GM21515 (cell line): Measurements from ENCODE around the gene WIPF1.
A peak's percentile ranks its signal among the peaks of the same experiment; 100 is the strongest.
"Not testable (repeated sequence)": the region's sequence is repeated elsewhere in the genome, so short reads cannot be mapped to it uniquely, and the experiment has no call there.

ENCODE experiments used
- ATAC-seq: cut with Tn5 transposase; IDR thresholded peaks from one replicate; pipeline ENCODE4 v1.9.1; 2021; ENCODE audit not compliant: unreplicated experiment

The WIPF1 gene

GRCh38 chr2:174575124-174575776 lies 22.4 kb downstream of the WIPF1 start:
- ATAC-seq: no peak

GRCh38 chr2:174574657-174575056 lies 22.9 kb downstream of the WIPF1 start:
- ATAC-seq: no peak

- ATAC-seq: no peak
These were observed 24.0 kb downstream of the WIPF1 start for GRCh38 chr2:174573621-174574081.

GRCh38 chr2:174572556-174572955 lies 25.0 kb downstream of the WIPF1 start:
- no peak for ATAC-seq

GRCh38 chr2:174571669-174572323 lies 25.8 kb downstream of the WIPF1 start:
- ATAC-seq: no peak

- ATAC-seq: no peak
These were observed 27.2 kb downstream of the WIPF1 start for GRCh38 chr2:174570318-174570958.

- ATAC-seq: no peak
These were observed 27.9 kb downstream of the WIPF1 start for GRCh38 chr2:174569678-174570077.

- ATAC-seq: no peak
These were observed 29.2 kb downstream of the WIPF1 start for GRCh38 chr2:174568425-174568824.

GRCh38 chr2:174566871-174567270 lies 30.7 kb downstream of the WIPF1 start:
- ATAC-seq: no peak

- no peak for ATAC-seq
These were observed 33.9 kb downstream of the WIPF1 start for GRCh38 chr2:174563530-174564282.

- ATAC-seq: no peak
These were observed 35.6 kb downstream of the WIPF1 start for GRCh38 chr2:174561972-174562370.

GRCh38 chr2:174561283-174561971 lies 36.2 kb downstream of the WIPF1 start:
- ATAC-seq: no peak

- ATAC-seq: no peak
These were observed 36.9 kb downstream of the WIPF1 start for GRCh38 chr2:174560737-174561136.

- no peak for ATAC-seq
These were observed 41.6 kb downstream of the WIPF1 start for GRCh38 chr2:174555998-174556397.

GRCh38 chr2:174554529-174555150 lies 43.0 kb downstream of the WIPF1 start:
- ATAC-seq: no peak

- peak; percentile 80 for ATAC-seq
These were observed 43.7 kb downstream of the WIPF1 start for GRCh38 chr2:174553811-174554493.

GRCh38 chr2:174552880-174553279 lies 44.7 kb downstream of the WIPF1 start:
- ATAC-seq: no peak

- no peak for ATAC-seq
These were observed 45.9 kb downstream of the WIPF1 start for GRCh38 chr2:174551697-174552096.

- not testable (repeated sequence) for ATAC-seq
These were observed 49.0 kb downstream of the WIPF1 start for GRCh38 chr2:174548646-174549045.

- not testable (repeated sequence) for ATAC-seq
These were observed 49.6 kb downstream of the WIPF1 start for GRCh38 chr2:174548021-174548420.
